ENCODE data around the gene AGAP5. TPM values are rescaled to one million over a fixed set of nuclear protein-coding genes. Genes with fewer than 3 reads are reported as not detected.

The AGAP5 gene
- total and polyA plus RNA-seq, 2 of the 13 experiments (the other 11 are each of a cell fraction or from before 2014, with no cell fraction given), result 5.3 to 7.9 TPM

DNA sequence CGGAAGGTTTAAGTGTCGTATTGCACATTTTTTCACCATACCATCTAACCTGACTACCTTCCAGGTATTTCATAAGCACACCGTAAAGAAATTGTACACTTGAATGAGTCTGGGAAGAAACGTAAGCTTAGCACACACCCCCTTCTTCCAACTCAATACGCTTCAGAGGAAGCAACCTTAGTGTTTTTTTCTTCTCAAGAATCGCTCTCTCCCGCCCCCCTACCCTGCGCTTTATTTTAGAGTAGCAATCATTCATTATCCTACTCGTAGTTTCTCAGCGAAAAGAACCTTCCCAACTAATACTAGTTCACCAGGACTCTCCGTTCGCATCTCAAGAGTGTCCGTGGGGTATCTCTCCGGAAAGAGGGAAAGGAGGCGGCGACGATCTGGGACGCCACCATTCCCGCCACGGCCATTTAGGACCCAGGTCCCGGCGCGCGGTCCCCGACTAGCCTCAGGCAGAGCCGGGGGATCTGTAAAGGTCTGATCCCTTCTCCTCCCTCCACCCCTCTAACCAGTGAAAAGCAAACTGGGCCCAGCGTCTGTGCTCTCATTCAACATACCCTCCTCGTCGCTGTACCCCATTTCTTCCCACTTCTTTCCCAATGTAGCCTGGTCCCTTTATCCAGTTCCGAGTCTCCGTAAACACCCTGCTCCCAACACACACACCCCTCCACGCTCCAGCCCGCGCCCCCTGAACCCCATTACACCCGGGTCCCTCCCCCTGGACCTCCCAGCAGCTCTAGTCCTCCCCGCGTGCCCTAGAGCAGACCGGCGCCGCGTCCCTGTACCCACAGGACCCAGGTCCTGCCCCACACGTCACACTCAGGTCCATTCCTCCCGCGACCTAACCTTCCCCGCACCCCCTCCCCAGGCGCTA is 72.7 kb downstream of the AGAP5 start (continued):
- TF ChIP-seq PREB (CRISPR knock-in tag; IDR thresholded peaks at IDR 0.05), result no peak
- no peak for TF ChIP-seq LRRFIP1 (CRISPR knock-in tag; conservative IDR thresholded peaks at IDR 0.05)
- no peak for TF ChIP-seq KLF11 (CRISPR knock-in tag; IDR thresholded peaks at IDR 0.05)
- TF ChIP-seq, protein P1, sequence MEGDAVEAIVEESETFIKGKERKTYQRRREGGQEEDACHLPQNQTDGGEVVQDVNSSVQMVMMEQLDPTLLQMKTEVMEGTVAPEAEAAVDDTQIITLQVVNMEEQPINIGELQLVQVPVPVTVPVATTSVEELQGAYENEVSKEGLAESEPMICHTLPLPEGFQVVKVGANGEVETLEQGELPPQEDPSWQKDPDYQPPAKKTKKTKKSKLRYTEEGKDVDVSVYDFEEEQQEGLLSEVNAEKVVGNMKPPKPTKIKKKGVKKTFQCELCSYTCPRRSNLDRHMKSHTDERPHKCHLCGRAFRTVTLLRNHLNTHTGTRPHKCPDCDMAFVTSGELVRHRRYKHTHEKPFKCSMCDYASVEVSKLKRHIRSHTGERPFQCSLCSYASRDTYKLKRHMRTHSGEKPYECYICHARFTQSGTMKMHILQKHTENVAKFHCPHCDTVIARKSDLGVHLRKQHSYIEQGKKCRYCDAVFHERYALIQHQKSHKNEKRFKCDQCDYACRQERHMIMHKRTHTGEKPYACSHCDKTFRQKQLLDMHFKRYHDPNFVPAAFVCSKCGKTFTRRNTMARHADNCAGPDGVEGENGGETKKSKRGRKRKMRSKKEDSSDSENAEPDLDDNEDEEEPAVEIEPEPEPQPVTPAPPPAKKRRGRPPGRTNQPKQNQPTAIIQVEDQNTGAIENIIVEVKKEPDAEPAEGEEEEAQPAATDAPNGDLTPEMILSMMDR (CRISPR knock-in tag; IDR thresholded peaks at IDR 0.05), result 0 out of 2 replicates have a peak, but pooled peaks have one; percentile 11
- no peak for TF ChIP-seq TP53 (CRISPR knock-in tag; conservative IDR thresholded peaks at IDR 0.05)
- TF ChIP-seq TAF1 (CRISPR knock-in tag; IDR thresholded peaks at IDR 0.05), result no peak
- no peak for TF ChIP-seq ZNF260 (CRISPR knock-in tag; IDR thresholded peaks at IDR 0.05; ENCODE audit: borderline replicate concordance, low read depth)
- TF ChIP-seq ZNF280D (CRISPR knock-in tag; IDR thresholded peaks at IDR 0.05), result no peak
- TF ChIP-seq ZNF782 (CRISPR knock-in tag; IDR thresholded peaks at IDR 0.05; ENCODE audit: borderline replicate concordance), result no peak
- TF ChIP-seq ZNF460 (CRISPR knock-in tag; IDR thresholded peaks at IDR 0.05; ENCODE audit: borderline replicate concordance), result no peak
- TF ChIP-seq, protein P2, sequence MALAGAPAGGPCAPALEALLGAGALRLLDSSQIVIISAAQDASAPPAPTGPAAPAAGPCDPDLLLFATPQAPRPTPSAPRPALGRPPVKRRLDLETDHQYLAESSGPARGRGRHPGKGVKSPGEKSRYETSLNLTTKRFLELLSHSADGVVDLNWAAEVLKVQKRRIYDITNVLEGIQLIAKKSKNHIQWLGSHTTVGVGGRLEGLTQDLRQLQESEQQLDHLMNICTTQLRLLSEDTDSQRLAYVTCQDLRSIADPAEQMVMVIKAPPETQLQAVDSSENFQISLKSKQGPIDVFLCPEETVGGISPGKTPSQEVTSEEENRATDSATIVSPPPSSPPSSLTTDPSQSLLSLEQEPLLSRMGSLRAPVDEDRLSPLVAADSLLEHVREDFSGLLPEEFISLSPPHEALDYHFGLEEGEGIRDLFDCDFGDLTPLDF (CRISPR knock-in tag; IDR thresholded peaks at IDR 0.05), result 0 out of 2 replicates have a peak, but pooled peaks have one; percentile 26
- no peak for TF ChIP-seq MYNN (CRISPR knock-in tag; IDR thresholded peaks at IDR 0.05; ENCODE audit: low read depth)
- no peak for TF ChIP-seq MIER3 (CRISPR knock-in tag; IDR thresholded peaks at IDR 0.05; ENCODE audit: borderline replicate concordance)

Data from HepG2 (cell line).